A549 (cell line): ENCODE data around the gene SKIC8.

Experiments used
- CBX8 ChIP-seq: fragments of 200-600 bp; sonication (generic); IDR thresholded peaks from 2 replicates; pipeline ENCODE4 v1.6.1; 2016
- CEBPB ChIP-seq, 2 experiments: fragments of >200 bp in 1 of 2; sonication (Bioruptor Twin) in 1 of 2; formaldehyde crosslinking in 1 of 2; IDR thresholded peaks; 2 replicates each; pipeline ENCODE4 v1.6.1; 2012 to 2016
- CHD4 ChIP-seq: fragments of 200-600 bp; sonication (generic); IDR thresholded peaks from 2 replicates; pipeline ENCODE4 v1.6.1; 2016; ENCODE audit warnings: antibody characterized with exemption, mild to moderate bottlenecking, borderline replicate concordance
- EHMT2 ChIP-seq: fragments of 200-600 bp; sonication (generic); IDR thresholded peaks from 2 replicates; pipeline ENCODE4 v1.6.1; 2016; ENCODE audit warnings: antibody characterized with exemption, low read depth, mild to moderate bottlenecking, moderate library complexity
- EP300 ChIP-seq, 2 experiments: fragments of >200 bp; sonication (Bioruptor Twin); formaldehyde crosslinking; IDR thresholded peaks; 2 replicates in 1 of 2; 3 replicates in 1 of 2; pipeline ENCODE4 v1.6.1; 2016 to 2017
- HOXA7 ChIP-seq: fragments of 250-450 bp; sonication (Bioruptor Pico); IDR thresholded peaks from 2 replicates; pipeline ENCODE4 v1.5.0; 2020; ENCODE audit warnings: mild to moderate bottlenecking, moderate library complexity
- PHF8 ChIP-seq: fragments of 200-600 bp; sonication (generic); IDR thresholded peaks from 2 replicates; pipeline ENCODE4 v1.6.1; 2016; ENCODE audit warnings: low read depth, mild to moderate bottlenecking, antibody characterized with exemption, moderate library complexity, borderline replicate concordance
- POLR2A ChIP-seq: IDR thresholded peaks from 2 replicates; pipeline ENCODE4 v1.6.1; 2012; ENCODE audit warnings: mild to moderate bottlenecking, low read length
- RNF2 ChIP-seq: fragments of 200-600 bp; sonication (generic); IDR thresholded peaks from 2 replicates; pipeline ENCODE4 v1.6.1; 2016; ENCODE audit warnings: low read depth, mild to moderate bottlenecking, antibody characterized with exemption, moderate library complexity, borderline replicate concordance
- SREBF2 ChIP-seq: fragments of 450-650 bp; IDR thresholded peaks from 2 replicates; pipeline ENCODE4 v1.6.1; 2014; ENCODE audit warnings: mild to moderate bottlenecking, moderate library complexity
- TF ChIP-seq, protein P1 (sequence below): fragments of >200 bp; sonication (Bioruptor Twin); formaldehyde crosslinking; IDR thresholded peaks from 3 replicates; pipeline ENCODE4 v1.5.1; 2016
- TF ChIP-seq, protein P2 (sequence below): IDR thresholded peaks from 2 replicates; pipeline ENCODE4 v1.6.1; 2012

DNA sequence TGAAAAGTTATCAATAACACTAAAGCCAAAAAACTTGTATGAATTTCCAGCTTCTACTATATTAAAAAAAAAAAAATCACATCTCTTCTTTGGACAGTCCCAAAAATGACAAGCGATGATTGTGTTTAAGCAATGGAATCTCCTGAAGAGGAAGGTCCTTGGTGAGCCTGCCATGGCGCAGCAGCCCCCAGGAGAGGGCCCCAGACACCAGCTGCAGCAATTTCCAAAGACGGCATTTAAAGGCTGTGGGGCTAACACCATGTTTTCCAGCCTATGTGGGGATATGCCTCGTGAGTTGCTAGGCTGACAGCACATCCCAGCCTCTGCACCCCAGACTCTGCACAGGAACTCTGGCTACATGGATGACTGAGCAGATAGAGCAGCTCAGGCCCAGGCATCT, 14.7 kb downstream of the SKIC8 start:
- TF ChIP-seq, protein P1, sequence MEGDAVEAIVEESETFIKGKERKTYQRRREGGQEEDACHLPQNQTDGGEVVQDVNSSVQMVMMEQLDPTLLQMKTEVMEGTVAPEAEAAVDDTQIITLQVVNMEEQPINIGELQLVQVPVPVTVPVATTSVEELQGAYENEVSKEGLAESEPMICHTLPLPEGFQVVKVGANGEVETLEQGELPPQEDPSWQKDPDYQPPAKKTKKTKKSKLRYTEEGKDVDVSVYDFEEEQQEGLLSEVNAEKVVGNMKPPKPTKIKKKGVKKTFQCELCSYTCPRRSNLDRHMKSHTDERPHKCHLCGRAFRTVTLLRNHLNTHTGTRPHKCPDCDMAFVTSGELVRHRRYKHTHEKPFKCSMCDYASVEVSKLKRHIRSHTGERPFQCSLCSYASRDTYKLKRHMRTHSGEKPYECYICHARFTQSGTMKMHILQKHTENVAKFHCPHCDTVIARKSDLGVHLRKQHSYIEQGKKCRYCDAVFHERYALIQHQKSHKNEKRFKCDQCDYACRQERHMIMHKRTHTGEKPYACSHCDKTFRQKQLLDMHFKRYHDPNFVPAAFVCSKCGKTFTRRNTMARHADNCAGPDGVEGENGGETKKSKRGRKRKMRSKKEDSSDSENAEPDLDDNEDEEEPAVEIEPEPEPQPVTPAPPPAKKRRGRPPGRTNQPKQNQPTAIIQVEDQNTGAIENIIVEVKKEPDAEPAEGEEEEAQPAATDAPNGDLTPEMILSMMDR: no peak; the same call in 2 of the 3 replicates
- TF ChIP-seq POLR2A (no peak), CBX8 (no peak), CEBPB (IDR thresholded peaks at IDR 0.05) (no peak), HOXA7 (CRISPR knock-in tag) (no peak), RNF2 (no peak), EP300 (IDR thresholded peaks at IDR 0.05) (no peak), EHMT2 (no peak), CHD4 (no peak), SREBF2 (no peak), PHF8 (no peak)
- TF ChIP-seq, protein P2, sequence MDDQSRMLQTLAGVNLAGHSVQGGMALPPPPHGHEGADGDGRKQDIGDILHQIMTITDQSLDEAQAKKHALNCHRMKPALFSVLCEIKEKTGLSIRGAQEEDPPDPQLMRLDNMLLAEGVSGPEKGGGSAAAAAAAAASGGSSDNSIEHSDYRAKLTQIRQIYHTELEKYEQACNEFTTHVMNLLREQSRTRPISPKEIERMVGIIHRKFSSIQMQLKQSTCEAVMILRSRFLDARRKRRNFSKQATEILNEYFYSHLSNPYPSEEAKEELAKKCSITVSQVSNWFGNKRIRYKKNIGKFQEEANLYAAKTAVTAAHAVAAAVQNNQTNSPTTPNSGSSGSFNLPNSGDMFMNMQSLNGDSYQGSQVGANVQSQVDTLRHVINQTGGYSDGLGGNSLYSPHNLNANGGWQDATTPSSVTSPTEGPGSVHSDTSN: no peak
